ENCODE measurements around the gene PCBD1.
A peak's percentile ranks its signal among the peaks of the same experiment; 100 is the strongest.
"Not testable (repeated sequence)": the region's sequence is repeated elsewhere in the genome, so short reads cannot be mapped to it uniquely, and the experiment has no call there.

Gene PCBD1
- 3.4 reads per million, percentile 13 among the genes with 10 or more reads in this experiment for total RNA-seq

DNA sequence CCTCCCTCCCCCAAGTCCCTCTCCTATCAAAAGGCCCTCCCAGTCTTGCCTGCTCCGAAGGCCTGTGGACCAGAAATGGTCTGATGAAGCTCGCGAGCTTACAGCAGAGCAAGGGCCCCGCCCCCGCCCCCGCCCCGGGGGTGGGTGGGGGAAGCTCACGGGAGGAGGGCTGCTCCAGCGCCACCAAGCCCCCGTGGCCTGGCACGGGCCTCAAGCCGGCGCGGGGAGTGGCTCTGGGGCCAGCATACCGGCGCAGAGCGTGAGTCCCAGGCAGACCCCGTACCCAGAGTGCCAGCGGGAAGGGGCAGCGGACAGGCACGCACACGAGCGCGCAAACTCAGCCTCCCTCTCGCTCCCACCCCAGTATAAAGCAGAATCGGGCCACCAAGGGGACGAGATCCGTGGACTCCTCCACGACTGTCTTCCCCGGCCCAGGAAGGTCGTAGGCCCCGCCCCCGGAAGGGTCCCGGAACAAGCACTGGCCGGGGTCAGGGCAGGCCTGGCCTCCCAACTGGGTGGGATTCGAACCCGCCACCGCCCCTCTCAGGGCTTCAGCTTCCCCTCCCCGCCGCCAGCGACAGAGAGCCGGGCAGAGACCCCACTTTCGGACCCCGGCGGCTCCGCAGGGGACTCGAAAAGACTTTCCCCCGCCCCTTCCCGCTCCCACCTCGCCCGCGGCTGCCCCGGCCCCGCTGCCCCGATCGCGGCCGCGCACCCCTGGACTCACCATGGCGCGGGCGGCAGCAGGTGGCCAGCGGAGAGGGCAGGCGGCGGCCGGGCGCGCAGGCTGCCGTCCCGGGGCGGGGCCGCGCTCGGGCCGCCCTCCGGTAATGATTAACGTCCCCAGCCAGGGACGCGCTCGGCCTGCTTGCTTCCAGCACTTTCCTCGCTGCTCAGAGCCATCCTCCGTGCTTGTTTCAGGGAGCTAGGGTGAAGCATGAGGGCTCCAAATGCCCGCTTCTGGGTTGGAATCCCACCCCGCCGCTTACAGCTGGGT, at the start of gene PCBD1:
TSS of gene PCBD1 (minus strand) at position 762 of the 997 bp plus-strand sequence. CDS start at position 730, 32 bp downstream.
- peak; percentile 55 for DNase-seq

GRCh38 chr10:70937661-70938060, 49.3 kb upstream of the PCBD1 start:
- DNase-seq = no peak

GRCh38 chr10:70936111-70936510, 47.7 kb upstream of the PCBD1 start:
- no peak for DNase-seq

DNA sequence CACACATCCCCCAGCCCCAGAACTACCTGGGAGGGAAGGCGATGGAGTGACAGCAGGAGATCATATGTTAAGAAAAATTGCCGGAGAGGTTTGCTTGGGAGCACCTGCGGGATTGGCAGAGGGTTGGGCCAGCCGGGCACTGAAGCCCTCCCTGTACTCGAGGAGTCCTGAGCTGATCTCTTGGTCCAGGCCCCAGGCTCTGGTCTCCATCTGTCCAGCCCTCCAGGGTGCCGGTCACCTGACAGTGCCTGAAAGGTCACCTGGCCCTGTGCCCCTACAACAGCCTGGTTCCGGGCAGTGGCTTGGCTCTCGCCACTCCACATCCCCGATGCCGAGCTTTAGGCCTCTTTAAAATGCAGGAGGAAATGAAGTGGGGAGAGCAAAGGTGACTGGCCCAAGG, 47.3 kb upstream of the PCBD1 start:
- no peak for DNase-seq

DNA sequence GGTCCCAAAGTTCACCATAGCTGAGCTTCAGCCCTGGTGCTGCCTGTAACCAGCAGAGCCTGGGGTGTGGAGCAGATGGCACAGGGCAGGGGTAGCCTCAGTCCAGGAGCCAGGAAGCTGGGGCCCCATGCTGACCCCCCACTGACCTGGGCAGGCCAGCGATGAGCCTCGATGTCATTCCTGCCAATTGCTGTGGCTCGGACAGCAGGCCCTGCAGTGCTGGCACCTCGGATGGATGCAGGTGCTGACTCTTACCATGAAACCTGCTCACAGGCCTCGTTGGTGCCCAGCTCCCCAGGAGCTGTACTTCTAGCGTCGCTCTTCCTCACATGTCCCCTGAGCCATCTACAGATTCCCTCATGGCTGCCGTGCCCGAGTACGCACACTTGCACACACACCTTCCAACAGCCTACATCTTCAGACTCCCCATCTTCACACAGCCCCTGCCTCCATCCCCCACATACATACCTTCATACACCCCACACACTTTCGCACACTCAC, 46.8 kb upstream of the PCBD1 start:
- DNase-seq = no peak

- no peak for DNase-seq
These were observed 46.3 kb upstream of the PCBD1 start for GRCh38 chr10:70934701-70935100.

- DNase-seq = no peak
These were observed 44.2 kb upstream of the PCBD1 start for GRCh38 chr10:70932392-70933196.

GRCh38 chr10:70931168-70931815, 42.9 kb upstream of the PCBD1 start:
- no peak for DNase-seq

GRCh38 chr10:70930263-70931000, 42.1 kb upstream of the PCBD1 start:
- DNase-seq = no peak

DNA sequence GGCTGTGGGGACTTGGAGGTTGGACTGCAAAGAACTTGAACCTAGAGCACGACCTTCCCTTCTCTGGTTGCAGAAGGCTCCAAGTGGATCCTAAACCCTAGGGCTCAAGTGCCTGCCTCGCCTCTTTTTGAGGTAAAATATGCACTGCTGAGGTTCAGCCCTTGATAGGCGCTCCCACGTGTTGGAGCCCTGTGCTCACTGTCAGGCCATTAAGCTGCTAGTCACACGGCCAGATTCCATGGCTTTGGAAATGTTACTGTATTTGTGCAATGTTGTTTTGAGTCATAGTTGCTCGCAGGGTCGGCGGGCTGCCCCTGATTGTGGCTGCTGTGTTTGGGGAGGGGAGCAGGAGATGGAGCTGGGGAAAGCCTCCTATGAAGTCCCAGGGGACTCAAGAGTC, 39.8 kb upstream of the PCBD1 start:
- DNase-seq = no peak

- no peak for DNase-seq
These were observed 39.0 kb upstream of the PCBD1 start for GRCh38 chr10:70927189-70927943.

- no peak for DNase-seq
These were observed 38.0 kb upstream of the PCBD1 start for GRCh38 chr10:70926226-70927000.

DNA sequence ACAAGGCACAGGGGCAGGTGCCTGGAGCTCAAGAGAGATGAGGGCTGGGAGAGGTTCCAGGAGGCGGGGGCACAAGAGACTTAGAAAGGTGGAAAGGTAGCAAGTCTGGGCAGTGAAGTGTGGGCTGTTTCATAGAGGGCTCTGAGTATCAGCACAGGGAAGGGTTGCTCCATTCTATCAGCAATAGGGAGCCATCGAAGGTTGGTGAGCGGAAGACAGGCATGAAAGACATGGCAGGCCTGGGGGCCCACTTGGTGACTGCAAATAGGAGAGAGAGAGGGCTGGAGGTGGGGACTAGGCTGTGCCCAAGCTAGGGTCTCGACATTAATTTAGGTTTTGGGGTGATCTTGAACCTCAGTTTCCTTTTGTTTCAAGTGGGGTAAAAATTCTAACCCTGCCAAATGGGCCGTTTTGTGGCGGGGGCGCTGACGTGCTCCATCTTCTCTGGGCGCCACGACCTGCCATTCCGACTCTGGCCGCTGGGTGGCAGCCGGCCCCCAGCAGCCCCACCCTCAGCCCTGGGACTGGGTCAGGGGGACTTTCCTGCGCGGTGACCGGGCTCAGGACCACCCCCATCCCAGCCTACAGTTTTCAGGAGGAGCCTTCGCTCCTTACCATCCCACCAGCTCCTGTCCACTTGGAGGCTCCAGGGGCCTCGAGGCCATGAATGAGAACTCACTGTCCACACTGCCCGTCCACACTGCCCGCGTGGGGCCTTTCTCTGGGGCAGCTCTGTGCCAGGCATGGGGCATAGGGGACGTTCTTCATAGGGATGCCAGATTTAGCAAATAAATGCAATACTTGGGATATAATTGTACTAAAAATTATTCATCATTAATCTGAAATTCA, 37.2 kb upstream of the PCBD1 start:
- peak; percentile 19 for DNase-seq

GRCh38 chr10:70923696-70924095, 35.3 kb upstream of the PCBD1 start:
- no peak for DNase-seq

DNA sequence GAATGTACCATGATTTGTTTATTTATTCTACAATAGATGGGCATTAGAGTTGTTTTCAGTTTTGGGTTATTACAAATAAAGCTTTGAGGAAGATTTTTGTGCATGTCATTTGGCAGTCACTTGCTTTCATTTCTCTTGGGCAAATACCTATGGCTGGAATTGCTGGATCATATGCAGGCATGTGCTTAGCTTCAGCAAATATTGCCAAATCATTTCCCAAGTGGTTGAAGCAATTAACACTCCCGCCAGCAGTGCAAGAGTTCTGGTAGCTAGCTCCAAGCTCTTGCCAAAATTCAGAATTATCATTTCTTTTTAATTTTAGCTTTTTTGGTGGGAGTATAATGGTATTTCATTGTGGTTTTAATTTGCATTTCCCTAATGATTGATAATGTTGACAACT, 32.9 kb upstream of the PCBD1 start:
- DNase-seq = no peak

GRCh38 chr10:70920519-70920918, 32.2 kb upstream of the PCBD1 start:
- DNase-seq = no peak

GRCh38 chr10:70919906-70920305, 31.5 kb upstream of the PCBD1 start:
- not testable (repeated sequence) for DNase-seq

DNA sequence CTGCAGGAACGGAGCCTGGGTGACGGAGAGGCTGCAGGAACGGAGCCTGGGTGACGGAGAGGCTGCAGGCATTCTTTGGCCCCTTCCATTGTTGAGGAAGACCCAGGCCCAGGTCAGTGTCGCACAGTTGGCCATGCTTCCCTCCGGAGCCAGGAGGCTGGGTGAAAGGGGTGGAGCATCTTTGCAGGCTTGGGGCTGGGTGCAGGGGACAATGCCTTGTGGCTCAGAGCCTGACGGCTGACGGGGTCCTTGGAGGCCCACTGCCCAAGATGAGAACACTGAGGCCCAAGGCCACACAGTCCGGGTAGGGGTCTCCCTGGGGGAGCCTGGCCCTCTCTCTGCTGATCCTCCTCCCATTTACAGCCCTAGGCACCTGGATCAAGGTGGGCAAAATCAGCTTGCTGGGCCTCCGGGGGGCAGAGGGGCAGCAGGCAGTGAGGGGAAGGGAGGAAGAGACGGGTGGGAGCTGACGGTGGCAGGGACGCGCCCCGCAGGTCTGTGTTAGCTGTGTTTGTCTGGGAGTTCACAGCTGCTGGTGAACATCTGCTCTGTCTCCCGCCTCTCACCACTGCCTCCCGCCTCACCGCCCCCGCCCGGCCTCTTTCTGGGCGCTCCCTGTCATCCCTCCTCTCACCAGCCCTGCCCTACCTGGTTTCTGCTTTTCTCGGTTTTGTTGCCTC, 30.6 kb upstream of the PCBD1 start:
- no peak for DNase-seq

DNA sequence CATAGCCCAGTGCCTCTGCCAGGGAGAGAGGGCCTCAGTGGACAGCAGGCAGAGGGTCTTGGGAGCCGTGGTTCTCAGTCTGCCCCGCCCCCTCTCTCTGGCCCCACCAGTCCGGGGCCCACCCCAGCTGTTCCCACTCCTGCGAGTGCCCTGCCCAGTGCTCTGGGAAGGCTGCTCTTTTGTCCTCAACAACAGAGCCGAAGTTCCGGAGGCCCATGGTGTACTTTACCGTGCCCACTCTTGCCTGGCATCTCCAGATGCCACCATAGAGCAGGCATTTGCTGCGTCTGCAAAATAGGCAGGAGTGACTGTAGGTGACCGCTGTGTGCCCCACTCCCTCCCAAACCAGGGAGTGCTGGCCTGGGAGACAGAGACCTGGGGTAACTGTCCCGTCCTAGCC, 29.3 kb upstream of the PCBD1 start:
- no peak for DNase-seq
